ENCODE results near the gene TMEM185A. TPM values are rescaled to one million over a fixed set of nuclear protein-coding genes. Genes with fewer than 3 reads are reported as not detected.
"Not testable (repeated sequence)": the region's sequence is repeated elsewhere in the genome, so short reads cannot be mapped to it uniquely, and the experiment has no call there.

Gene TMEM185A
- total RNA-seq, 1 donor from 2014 or later: 21.0 TPM

- not testable (repeated sequence) for DNase-seq
Measured at GRCh38 chrX:149551245-149551938, 80.2 kb downstream of the TMEM185A start.

GRCh38 chrX:149550454-149550853, 81.1 kb downstream of the TMEM185A start:
- not testable (repeated sequence) for DNase-seq

- DNase-seq: not testable (repeated sequence)
Measured at GRCh38 chrX:149549701-149550100, 81.9 kb downstream of the TMEM185A start, which contains the start of gene HSFX3. Gene HSFX3, minus strand, starts transcription at chrX:149549924. Its CDS starts 72 bp downstream, at chrX:149549852.

- DNase-seq: not testable (repeated sequence)
Measured at GRCh38 chrX:149547782-149548181, 83.8 kb downstream of the TMEM185A start.

GRCh38 chrX:149546962-149547361, 84.6 kb downstream of the TMEM185A start:
- DNase-seq: not testable (repeated sequence)

Other genes with a start within 250 kb of the TMEM185A start
- gene IDS, start 126.5 kb downstream of the TMEM185A start, total RNA-seq: 25.4 TPM
- 6.3 TPM for gene EOLA1, start 90.8 kb downstream of the TMEM185A start, total RNA-seq
- gene HSFX3, start 81.9 kb downstream of the TMEM185A start, total RNA-seq: not detected
- gene MAGEA9B, start 44.3 kb downstream of the TMEM185A start, total RNA-seq: not detected
- not detected for gene HSFX2, start 36.5 kb downstream of the TMEM185A start, total RNA-seq
- gene MAGEA11, start 80.3 kb upstream of the TMEM185A start, total RNA-seq: not detected
- gene HSFX1, start 142.3 kb upstream of the TMEM185A start, total RNA-seq: 0.79 TPM
- gene MAGEA9, start 150.1 kb upstream of the TMEM185A start, total RNA-seq: not detected
- not detected for gene MAGEA8, start 249.4 kb upstream of the TMEM185A start, total RNA-seq